Liver (tissue), 9 donors: ENCODE results near the gene KIRREL3. TPM values are rescaled to one million over a fixed set of nuclear protein-coding genes. Genes with fewer than 3 reads are reported as not detected.

Source experiments
- DNase-seq: peaks from one replicate; pipeline ENCODE4 v3.0.0-alpha.2; 2017; ENCODE audit warnings: low spot score
- H3K27ac ChIP-seq, 2 donors: one replicate each; pipeline ENCODE4 v1.7.0; 2013; ENCODE audit warnings: inconsistent platforms in 2 of 2, low read length in 2 of 2, control low read depth in 1 of 2, low read depth in 1 of 2, mild to moderate bottlenecking in 1 of 2
- H3K27me3 ChIP-seq, 4 donors: one replicate each; pipeline versions ENCODE4 v1.6.1 to v1.7.0; 2013; ENCODE audit warnings: low read length in 3 of 4, inconsistent platforms in 1 of 4, mild to moderate bottlenecking in 1 of 4, moderate library complexity in 1 of 4; ENCODE audit not compliant: control insufficient read depth in 4 of 4, insufficient read depth in 4 of 4
- H3K36me3 ChIP-seq, 4 donors: one replicate each; pipeline versions ENCODE4 v1.6.1 to v1.7.0; 2013; ENCODE audit warnings: low read length in 3 of 4, mild to moderate bottlenecking in 3 of 4, low read depth in 1 of 4, moderate library complexity in 1 of 4; ENCODE audit not compliant: control insufficient read depth in 4 of 4, insufficient read depth in 3 of 4
- H3K4me1 ChIP-seq, 4 donors: one replicate each; pipeline versions ENCODE4 v1.6.1 to v1.7.0; 2013; ENCODE audit warnings: low read length in 3 of 4, mild to moderate bottlenecking in 3 of 4, moderate library complexity in 1 of 4; ENCODE audit not compliant: control insufficient read depth in 4 of 4, insufficient read depth in 4 of 4
- H3K4me3 ChIP-seq, 3 donors: one replicate each; pipeline versions ENCODE4 v1.6.1 to v1.7.0; 2013; ENCODE audit warnings: low read length in 3 of 3, control low read depth in 1 of 3, low read depth in 1 of 3, mild to moderate bottlenecking in 1 of 3
- H3K9ac ChIP-seq, 2 donors: one replicate each; pipeline ENCODE4 v1.7.0; 2013; ENCODE audit warnings: low read length in 2 of 2, mild to moderate bottlenecking in 2 of 2, moderate library complexity in 2 of 2, control low read depth in 1 of 2, low read depth in 1 of 2
- H3K9me3 ChIP-seq, 4 donors: one replicate each; pipeline versions ENCODE4 v1.6.1 to v1.7.0; 2013; ENCODE audit warnings: low read length in 3 of 4; ENCODE audit not compliant: control insufficient read depth in 4 of 4
- EGR1 ChIP-seq, 2 donors: IDR thresholded peaks; 2 replicates each; pipeline ENCODE4 v1.6.1; 2016 to 2018; ENCODE audit warnings: antibody characterized with exemption in 2 of 2, low read depth in 2 of 2
- FOXA1 ChIP-seq: IDR thresholded peaks from 2 replicates; pipeline ENCODE4 v1.6.1; 2016; ENCODE audit warnings: antibody characterized with exemption
- FOXA2 ChIP-seq: IDR thresholded peaks from 2 replicates; pipeline ENCODE4 v1.6.1; 2016; ENCODE audit warnings: antibody characterized with exemption
- GABPA ChIP-seq, 2 donors: IDR thresholded peaks in 1 of 2; conservative IDR thresholded peaks in 1 of 2; 2 replicates each; pipeline ENCODE4 v1.6.1; 2016; ENCODE audit warnings: antibody characterized with exemption in 2 of 2, mild to moderate bottlenecking in 1 of 2, moderate library complexity in 1 of 2
- HNF4A ChIP-seq, 2 donors: conservative IDR thresholded peaks; 2 replicates each; pipeline ENCODE4 v1.6.1; 2016; ENCODE audit warnings: antibody characterized with exemption in 2 of 2, mild to moderate bottlenecking in 2 of 2
- HNF4G ChIP-seq: IDR thresholded peaks from 2 replicates; pipeline ENCODE4 v1.6.1; 2016; ENCODE audit warnings: antibody characterized with exemption
- JUND ChIP-seq, 2 donors: IDR thresholded peaks; 2 replicates each; pipeline ENCODE4 v1.6.1; 2016; ENCODE audit warnings: antibody characterized with exemption in 2 of 2
- NR2F2 ChIP-seq: IDR thresholded peaks from 2 replicates; pipeline ENCODE4 v1.6.1; 2016; ENCODE audit warnings: antibody characterized with exemption
- RAD21 ChIP-seq, 2 donors: IDR thresholded peaks; 2 replicates each; pipeline ENCODE4 v1.6.1; 2016; ENCODE audit warnings: antibody characterized with exemption in 2 of 2, mild to moderate bottlenecking in 2 of 2
- TAF1 ChIP-seq: conservative IDR thresholded peaks from 2 replicates; pipeline ENCODE4 v1.6.1; 2016; ENCODE audit warnings: antibody characterized with exemption, mild to moderate bottlenecking
- YY1 ChIP-seq: IDR thresholded peaks from 2 replicates; pipeline ENCODE4 v1.6.1; 2016; ENCODE audit warnings: antibody characterized with exemption, mild to moderate bottlenecking
- WGBS: extraction: QIAGEN DNeasy Blood & Tissue Kit; methylation state at CpG from one replicate; pipeline ENCODE4 v1.1.7; 2013; 5-methylcytosine and 5-hydroxymethylcytosine counted together
- polyA plus RNA-seq, 2 donors: library from polyadenylated mRNA; stranded (reverse) in 1 of 2; unstranded in 1 of 2; fragments of 200-250 nt in 1 of 2; fragments of >200 nt in 1 of 2; fragmentation: Nextera tagmentation in 1 of 2; extraction: Ambion mirVana in 1 of 2; gene quantifications; one replicate each; pipeline versions ENCODE4 v1.2.1 to v1.2.3, GENCODE V29; 2013 to 2015
- total RNA-seq, 2 donors: library from RNA; depleted of rRNA; stranded (reverse); fragments of >200 nt; gene quantifications; one replicate each; pipeline ENCODE4 v1.2.3, GENCODE V29; 2014
- TF ChIP-seq, protein P1 (sequence below): IDR thresholded peaks from 2 replicates; pipeline ENCODE4 v1.6.1; 2016; ENCODE audit warnings: antibody characterized with exemption
- TF ChIP-seq, protein P2 (sequence below): IDR thresholded peaks from 2 replicates; pipeline ENCODE4 v1.6.1; 2016; ENCODE audit warnings: antibody characterized with exemption
- TF ChIP-seq, protein P3 (sequence below): IDR thresholded peaks from 2 replicates; pipeline ENCODE4 v1.6.1; 2016; ENCODE audit warnings: antibody characterized with exemption, mild to moderate bottlenecking
- donor health status: healthy.
- donor health status: healthy.
- donor health status: healthy.
- donor health status: healthy.
- donor health status: healthy.

The KIRREL3 gene
- total and polyA plus RNA-seq, 4 donors: 0.03 to 0.29 (median 0.08) TPM; not detected in 1

DNA sequence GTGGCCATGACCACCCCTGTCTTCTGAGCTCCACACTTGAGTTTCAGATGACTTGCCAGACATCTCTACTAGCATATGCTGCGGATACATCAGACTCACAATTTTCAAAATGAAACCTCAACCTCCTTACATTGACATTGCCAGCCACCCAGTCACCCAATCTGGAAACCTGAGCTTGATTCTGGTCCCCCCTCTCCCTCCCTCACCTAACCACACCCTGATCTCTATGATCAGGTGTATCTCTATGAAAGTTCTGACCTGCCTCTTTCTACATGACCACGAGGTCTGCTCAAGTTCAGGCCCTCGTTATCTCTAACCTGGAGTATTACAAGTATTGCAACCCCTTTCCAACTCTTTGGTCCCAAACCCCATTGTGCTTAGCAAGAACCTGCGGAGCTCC lies 254.1 kb downstream of the KIRREL3 start:
- no peak overlapping the region for H3K27ac ChIP-seq
- no peaks in the 10 kb centered on the region for H3K36me3 ChIP-seq
- peaks cover 0 to 6% (median 4%) of the 10 kb centered on the region in 4 donors for H3K4me1 ChIP-seq
- H3K27me3 ChIP-seq: no peaks in the 10 kb centered on the region
- H3K9ac ChIP-seq: no peak overlapping the region
- H3K4me3 ChIP-seq: no peak overlapping the region
- H3K9me3 ChIP-seq: no peaks in the 10 kb centered on the region
- DNase-seq: no peak
- 94% methylated on average over 4 of the region's 4 CpGs for WGBS
- no peak for TF ChIP-seq FOXA1
- TF ChIP-seq, protein P1, sequence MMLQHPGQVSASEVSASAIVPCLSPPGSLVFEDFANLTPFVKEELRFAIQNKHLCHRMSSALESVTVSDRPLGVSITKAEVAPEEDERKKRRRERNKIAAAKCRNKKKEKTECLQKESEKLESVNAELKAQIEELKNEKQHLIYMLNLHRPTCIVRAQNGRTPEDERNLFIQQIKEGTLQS: no peak
- no peak for TF ChIP-seq TAF1
- TF ChIP-seq JUND (IDR thresholded peaks at IDR 0.05): no peak
- no peak for TF ChIP-seq NR2F2
- no peak for TF ChIP-seq RAD21 (IDR thresholded peaks at IDR 0.05)
- no peak for TF ChIP-seq FOXA2
- TF ChIP-seq EGR1 (IDR thresholded peaks at IDR 0.05; ENCODE audit: low read depth in 2 of 2): no peak
- TF ChIP-seq, protein P2, sequence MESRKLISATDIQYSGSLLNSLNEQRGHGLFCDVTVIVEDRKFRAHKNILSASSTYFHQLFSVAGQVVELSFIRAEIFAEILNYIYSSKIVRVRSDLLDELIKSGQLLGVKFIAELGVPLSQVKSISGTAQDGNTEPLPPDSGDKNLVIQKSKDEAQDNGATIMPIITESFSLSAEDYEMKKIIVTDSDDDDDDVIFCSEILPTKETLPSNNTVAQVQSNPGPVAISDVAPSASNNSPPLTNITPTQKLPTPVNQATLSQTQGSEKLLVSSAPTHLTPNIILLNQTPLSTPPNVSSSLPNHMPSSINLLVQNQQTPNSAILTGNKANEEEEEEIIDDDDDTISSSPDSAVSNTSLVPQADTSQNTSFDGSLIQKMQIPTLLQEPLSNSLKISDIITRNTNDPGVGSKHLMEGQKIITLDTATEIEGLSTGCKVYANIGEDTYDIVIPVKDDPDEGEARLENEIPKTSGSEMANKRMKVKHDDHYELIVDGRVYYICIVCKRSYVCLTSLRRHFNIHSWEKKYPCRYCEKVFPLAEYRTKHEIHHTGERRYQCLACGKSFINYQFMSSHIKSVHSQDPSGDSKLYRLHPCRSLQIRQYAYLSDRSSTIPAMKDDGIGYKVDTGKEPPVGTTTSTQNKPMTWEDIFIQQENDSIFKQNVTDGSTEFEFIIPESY: no peak
- no peak for TF ChIP-seq GABPA (IDR thresholded peaks at IDR 0.05 in 1 of 2, conservative IDR thresholded peaks at IDR 0.05 in 1 of 2)

DNA sequence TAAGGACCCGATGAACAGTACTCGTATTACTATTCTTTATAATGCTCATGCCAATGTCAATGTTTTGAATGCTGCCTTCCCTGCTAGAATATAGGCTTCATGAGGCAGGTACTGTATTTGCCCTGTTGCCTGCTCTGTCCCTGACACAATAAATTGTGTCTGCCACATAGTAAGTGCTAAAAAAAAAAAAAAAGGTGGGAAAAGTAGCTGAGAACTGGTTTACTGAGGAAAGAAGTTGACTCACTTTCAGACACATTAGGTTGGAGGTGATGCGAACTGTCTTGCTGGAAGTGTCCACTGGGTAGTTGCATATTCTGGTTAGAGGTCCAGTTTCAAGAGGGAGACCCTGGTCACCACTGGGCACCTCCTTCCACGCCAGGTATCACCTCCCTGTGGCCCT lies 255.9 kb downstream of the KIRREL3 start:
- no peaks in the 10 kb centered on the region for H3K36me3 ChIP-seq

More for the DNA sequence above, 255.9 kb downstream of the KIRREL3 start:
- Histone ChIP-seq H3K27me3 (no peaks in the 10 kb centered on the region), H3K4me1 (peaks cover 0 to 6% (median 4%) of the 10 kb centered on the region in 4 donors), H3K4me3 (no peak overlapping the region), H3K9me3 (no peaks in the 10 kb centered on the region), H3K27ac (no peak overlapping the region), H3K9ac (no peak overlapping the region)
- DNase-seq: no peak
- 89% methylated on average over 4 of the region's 4 CpGs for WGBS
- TF ChIP-seq YY1 (no peak), HNF4A (conservative IDR thresholded peaks at IDR 0.05) (no peak), GABPA (IDR thresholded peaks at IDR 0.05 in 1 of 2, conservative IDR thresholded peaks at IDR 0.05 in 1 of 2) (no peak), JUND (IDR thresholded peaks at IDR 0.05) (no peak), RAD21 (IDR thresholded peaks at IDR 0.05) (no peak), NR2F2 (no peak), HNF4G (no peak), EGR1 (IDR thresholded peaks at IDR 0.05; ENCODE audit: low read depth in 2 of 2) (no peak), FOXA1 (no peak), FOXA2 (no peak)
- TF ChIP-seq, protein P3, sequence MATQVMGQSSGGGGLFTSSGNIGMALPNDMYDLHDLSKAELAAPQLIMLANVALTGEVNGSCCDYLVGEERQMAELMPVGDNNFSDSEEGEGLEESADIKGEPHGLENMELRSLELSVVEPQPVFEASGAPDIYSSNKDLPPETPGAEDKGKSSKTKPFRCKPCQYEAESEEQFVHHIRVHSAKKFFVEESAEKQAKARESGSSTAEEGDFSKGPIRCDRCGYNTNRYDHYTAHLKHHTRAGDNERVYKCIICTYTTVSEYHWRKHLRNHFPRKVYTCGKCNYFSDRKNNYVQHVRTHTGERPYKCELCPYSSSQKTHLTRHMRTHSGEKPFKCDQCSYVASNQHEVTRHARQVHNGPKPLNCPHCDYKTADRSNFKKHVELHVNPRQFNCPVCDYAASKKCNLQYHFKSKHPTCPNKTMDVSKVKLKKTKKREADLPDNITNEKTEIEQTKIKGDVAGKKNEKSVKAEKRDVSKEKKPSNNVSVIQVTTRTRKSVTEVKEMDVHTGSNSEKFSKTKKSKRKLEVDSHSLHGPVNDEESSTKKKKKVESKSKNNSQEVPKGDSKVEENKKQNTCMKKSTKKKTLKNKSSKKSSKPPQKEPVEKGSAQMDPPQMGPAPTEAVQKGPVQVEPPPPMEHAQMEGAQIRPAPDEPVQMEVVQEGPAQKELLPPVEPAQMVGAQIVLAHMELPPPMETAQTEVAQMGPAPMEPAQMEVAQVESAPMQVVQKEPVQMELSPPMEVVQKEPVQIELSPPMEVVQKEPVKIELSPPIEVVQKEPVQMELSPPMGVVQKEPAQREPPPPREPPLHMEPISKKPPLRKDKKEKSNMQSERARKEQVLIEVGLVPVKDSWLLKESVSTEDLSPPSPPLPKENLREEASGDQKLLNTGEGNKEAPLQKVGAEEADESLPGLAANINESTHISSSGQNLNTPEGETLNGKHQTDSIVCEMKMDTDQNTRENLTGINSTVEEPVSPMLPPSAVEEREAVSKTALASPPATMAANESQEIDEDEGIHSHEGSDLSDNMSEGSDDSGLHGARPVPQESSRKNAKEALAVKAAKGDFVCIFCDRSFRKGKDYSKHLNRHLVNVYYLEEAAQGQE: no peak
- TF ChIP-seq, protein P1: no peak
